HG02885 (cell line): ENCODE data around the gene ZNF436.
"Not testable (repeated sequence)": the region's sequence is repeated elsewhere in the genome, so short reads cannot be mapped to it uniquely, and the experiment has no call there.

Experiments
- ATAC-seq: cut with Tn5 transposase; IDR thresholded peaks from one replicate; pipeline ENCODE4 v1.9.1; 2021; ENCODE audit warnings: mild to moderate bottlenecking; ENCODE audit not compliant: unreplicated experiment, poor library complexity

Gene ZNF436

DNA sequence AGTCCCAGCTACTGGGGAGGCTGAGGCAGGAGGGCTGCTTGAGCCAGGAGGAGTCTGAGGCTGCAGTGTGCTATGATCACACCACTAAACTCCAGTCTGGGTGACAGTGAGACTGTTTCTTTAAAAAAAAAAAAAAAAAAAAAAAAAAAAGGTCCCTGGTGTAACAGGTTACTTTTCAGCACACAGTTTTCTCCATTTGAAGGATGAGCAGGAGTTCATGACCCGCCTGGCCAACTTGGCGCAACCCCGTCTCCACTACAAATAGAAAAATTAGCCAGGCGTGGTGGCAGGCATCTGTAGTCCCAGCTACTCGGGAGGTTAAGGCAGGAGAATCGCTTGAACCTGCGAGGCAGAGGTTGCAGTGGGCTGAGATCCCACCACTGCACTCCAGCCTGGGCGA, 37.9 kb downstream of the ZNF436 start:
- no peak for ATAC-seq

DNA sequence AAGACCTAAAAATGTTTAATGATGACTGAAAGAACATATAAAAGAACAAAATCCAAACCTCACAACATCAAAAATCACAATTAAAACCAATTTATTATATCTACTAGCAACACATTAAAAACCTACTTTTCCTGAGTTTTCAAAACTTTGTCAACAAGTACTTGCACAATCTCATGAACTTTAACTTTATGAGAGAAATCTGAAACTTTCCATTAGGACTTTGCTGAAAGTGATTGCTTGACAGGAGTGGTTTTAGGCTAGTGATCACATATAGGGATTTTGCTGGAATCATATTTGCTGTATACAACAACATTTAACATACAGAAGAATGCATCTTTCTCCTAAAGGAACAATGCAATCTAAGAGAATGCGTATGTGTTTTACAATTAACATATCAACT, 38.8 kb downstream of the ZNF436 start:
- ATAC-seq: no peak

DNA sequence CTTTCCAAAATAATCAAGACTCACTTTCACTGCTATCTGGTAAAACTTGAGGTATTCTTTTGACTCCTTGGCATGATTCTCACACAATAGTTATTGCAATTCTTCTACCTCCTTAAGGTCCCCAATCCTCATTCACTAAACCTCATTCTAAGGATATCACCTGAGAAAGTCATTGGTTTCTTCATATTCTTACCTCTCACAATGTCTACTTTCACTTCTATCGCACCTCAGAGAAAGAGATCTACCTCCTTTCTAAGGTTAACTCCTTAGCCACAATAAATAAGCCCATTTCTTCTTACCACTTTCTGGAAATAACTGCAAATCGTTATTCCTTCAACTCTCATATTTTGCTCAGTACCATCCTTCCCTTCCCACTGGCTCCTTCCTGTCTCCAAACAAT, 44.2 kb downstream of the ZNF436 start:
- no peak for ATAC-seq

DNA sequence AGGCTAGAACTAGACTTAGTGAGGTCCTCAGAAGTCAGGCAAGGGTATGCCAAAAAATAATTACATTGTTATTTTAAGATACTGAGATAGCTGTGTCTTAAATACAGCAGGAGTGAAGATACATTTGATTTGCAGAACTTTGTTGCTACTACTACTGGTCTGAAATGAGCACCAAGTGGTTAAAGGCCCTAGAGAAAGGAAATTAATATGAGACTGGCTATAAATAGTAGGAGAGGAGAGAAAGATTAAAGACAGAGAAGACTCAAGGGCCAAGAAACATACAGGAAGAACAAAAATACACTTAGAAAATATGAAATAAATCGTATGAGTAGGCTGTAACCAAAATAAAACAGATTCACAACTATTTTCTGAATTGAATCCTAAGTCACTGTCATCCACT, 46.9 kb downstream of the ZNF436 start:
- ATAC-seq: no peak

- not testable (repeated sequence) for ATAC-seq
These were observed 59.4 kb downstream of the ZNF436 start for GRCh38 chr1:23310280-23310679.
